KBM-7 (cell line): ENCODE results near the gene LHX1.
A peak's percentile ranks its signal among the peaks of the same experiment; 100 is the strongest.

ENCODE experiments used
- DNase-seq: peaks from one replicate; pipeline ENCODE4 v3.0.0-alpha.2; 2015
- in situ Hi-C: fragments of 300-500 bp; cut with MboI; formaldehyde crosslinking; loops from 2 replicates; pipeline ENCODE4 v1.14.3; 2020; ENCODE audit warnings: low sequenced_read_pairs, low pct_unique_long_range_greater_than_20kb, mixed read lengths

Gene LHX1

GRCh38 chr17:36935671-36936454, 1.4 kb upstream of the LHX1 start:
- DNase-seq = peak; percentile 32
- in situ Hi-C loops = no loop called here

- in situ Hi-C loops = no loop called here
- DNase-seq = peak; percentile 50
These were observed 747 bp upstream of the LHX1 start for GRCh38 chr17:36936455-36937000.

GRCh38 chr17:36937959-36938565, 787 bp downstream of the LHX1 start:
- in situ Hi-C loops = no loop called here
- DNase-seq = peak; percentile 53

GRCh38 chr17:36938566-36939051, 1.3 kb downstream of the LHX1 start:
- in situ Hi-C loops = no loop called here
- no peak for DNase-seq

- in situ Hi-C loops = no loop called here
- no peak for DNase-seq
These were observed 2.0 kb downstream of the LHX1 start for GRCh38 chr17:36939052-36939801.

GRCh38 chr17:36939802-36940312, 2.6 kb downstream of the LHX1 start:
- no peak for DNase-seq
- in situ Hi-C loops = no loop called here

GRCh38 chr17:36940313-36941264, 3.3 kb downstream of the LHX1 start:
- DNase-seq = no peak
- in situ Hi-C loops = no loop called here

- in situ Hi-C loops = no loop called here
- DNase-seq = no peak
These were observed 4.2 kb downstream of the LHX1 start for GRCh38 chr17:36941265-36942010.

- no peak for DNase-seq
- in situ Hi-C loops = no loop called here
These were observed 4.8 kb downstream of the LHX1 start for GRCh38 chr17:36942019-36942599.

GRCh38 chr17:36942631-36943125, 5.4 kb downstream of the LHX1 start:
- in situ Hi-C loops = no loop called here
- DNase-seq = no peak

GRCh38 chr17:36943250-36944191, 6.2 kb downstream of the LHX1 start:
- in situ Hi-C loops = no loop called here
- DNase-seq = no peak

GRCh38 chr17:36944553-36944952, 7.3 kb downstream of the LHX1 start:
- in situ Hi-C loops = no loop called here
- DNase-seq = no peak

- DNase-seq = no peak
- in situ Hi-C loops = no loop called here
These were observed 7.9 kb downstream of the LHX1 start for GRCh38 chr17:36945140-36945539.

- in situ Hi-C loops = no loop called here
- DNase-seq = no peak
These were observed 8.9 kb downstream of the LHX1 start for GRCh38 chr17:36945959-36946725.

- no peak for DNase-seq
- in situ Hi-C loops = no loop called here
These were observed 9.4 kb downstream of the LHX1 start for GRCh38 chr17:36946726-36947091.
